ENCODE results near the gene NSF. TPM values are rescaled to one million over a fixed set of nuclear protein-coding genes. Genes with fewer than 3 reads are reported as not detected.
"Not testable (repeated sequence)": the region's sequence is repeated elsewhere in the genome, so short reads cannot be mapped to it uniquely, and the experiment has no call there.

Gene NSF
- 20.9 and 24.2 TPM in 2 replicates for total RNA-seq (2014; rRNA removed; shearing (Covaris generic))
- 14.3 and 17.8 TPM in 2 replicates for polyA plus RNA-seq (2014; cell fraction: nucleus; rRNA removed)

- not testable (repeated sequence) for DNase-seq (ENCODE audit: extremely low read depth, low read depth)
These were observed at the start of gene NSF for GRCh38 chr17:46590157-46591146. Gene NSF (plus strand): TSS chr17:46590669. CDS start chr17:46590776, 107 bp downstream.

- DNase-seq (ENCODE audit: extremely low read depth, low read depth) = not testable (repeated sequence)
These were observed 41.9 kb upstream of the NSF start for GRCh38 chr17:46548607-46549006.

GRCh38 chr17:46559155-46559554 is 31.3 kb upstream of the NSF start:
- DNase-seq (ENCODE audit: extremely low read depth, low read depth) = not testable (repeated sequence)

GRCh38 chr17:46560048-46560447 is 30.4 kb upstream of the NSF start:
- not testable (repeated sequence) for DNase-seq (ENCODE audit: extremely low read depth, low read depth)

GRCh38 chr17:46566284-46566683 is 24.2 kb upstream of the NSF start:
- not testable (repeated sequence) for DNase-seq (ENCODE audit: extremely low read depth, low read depth)

GRCh38 chr17:46566980-46567379 is 23.5 kb upstream of the NSF start:
- not testable (repeated sequence) for DNase-seq (ENCODE audit: extremely low read depth, low read depth)

GRCh38 chr17:46571796-46572195 is 18.7 kb upstream of the NSF start:
- not testable (repeated sequence) for DNase-seq (ENCODE audit: extremely low read depth, low read depth)

GRCh38 chr17:46579083-46580075 is 11.1 kb upstream of the NSF start, which contains the start of gene ARL17A:
Gene ARL17A (minus strand): TSS chr17:46579691. CDS start chr17:46576322, 3,369 bp downstream.
- DNase-seq (ENCODE audit: extremely low read depth, low read depth) = not testable (repeated sequence)

- not testable (repeated sequence) for DNase-seq (ENCODE audit: extremely low read depth, low read depth)
These were observed 10.4 kb upstream of the NSF start for GRCh38 chr17:46580082-46580481.

- not testable (repeated sequence) for DNase-seq (ENCODE audit: extremely low read depth, low read depth)
These were observed 5.0 kb upstream of the NSF start for GRCh38 chr17:46585444-46585843.

GRCh38 chr17:46591332-46591731 is 863 bp downstream of the NSF start:
- not testable (repeated sequence) for DNase-seq (ENCODE audit: extremely low read depth, low read depth)

GRCh38 chr17:46598344-46598931 is 8.0 kb downstream of the NSF start:
- DNase-seq (ENCODE audit: extremely low read depth, low read depth) = not testable (repeated sequence)

GRCh38 chr17:46600767-46601166 is 10.3 kb downstream of the NSF start:
- DNase-seq (ENCODE audit: extremely low read depth, low read depth) = not testable (repeated sequence)

- DNase-seq (ENCODE audit: extremely low read depth, low read depth) = not testable (repeated sequence)
These were observed 12.7 kb downstream of the NSF start for GRCh38 chr17:46603125-46603524.

GRCh38 chr17:46611304-46611703 is 20.8 kb downstream of the NSF start:
- DNase-seq (ENCODE audit: extremely low read depth, low read depth) = not testable (repeated sequence)

GRCh38 chr17:46613876-46614275 is 23.4 kb downstream of the NSF start:
- not testable (repeated sequence) for DNase-seq (ENCODE audit: extremely low read depth, low read depth)

- DNase-seq (ENCODE audit: extremely low read depth, low read depth) = not testable (repeated sequence)
These were observed 26.7 kb downstream of the NSF start for GRCh38 chr17:46617121-46617520.

GRCh38 chr17:46618975-46619374 is 28.5 kb downstream of the NSF start:
- DNase-seq (ENCODE audit: extremely low read depth, low read depth) = not testable (repeated sequence)

GRCh38 chr17:46623790-46624189 is 33.3 kb downstream of the NSF start:
- not testable (repeated sequence) for DNase-seq (ENCODE audit: extremely low read depth, low read depth)

GRCh38 chr17:46624726-46625125 is 34.3 kb downstream of the NSF start:
- not testable (repeated sequence) for DNase-seq (ENCODE audit: extremely low read depth, low read depth)
